ENCODE measurements around the gene PRMT5. TPM values are rescaled to one million over a fixed set of nuclear protein-coding genes. Genes with fewer than 3 reads are reported as not detected.

The PRMT5 gene
- total and polyA plus RNA-seq, 2 donors (not counting 3 experiments of a cell fraction or from before 2014, with no cell fraction given) = 73.1 to 197 TPM

GRCh38 chr14:22892488-22892887 lies 36.7 kb downstream of the PRMT5 start:
- Histone ChIP-seq H4K20me1 (replicated peaks; ENCODE audit: control insufficient read depth, extremely low read depth, insufficient read depth, low read length) (no peaks in the 10 kb centered on the region), H3K27ac (ENCODE audit: insufficient read depth, low read depth, low read length) (no peak overlapping the region), H3K9me1 (replicated peaks; ENCODE audit: control insufficient read depth, extremely low read depth, insufficient read depth, low read length) (no peaks in the 10 kb centered on the region), H3K4me2 (ENCODE audit: insufficient read depth, low read length) (no peak overlapping the region), H3K27me3 (ENCODE audit: control insufficient read depth in 2 of 2, insufficient read depth in 2 of 2, low read length in 2 of 2) (no peaks in the 10 kb centered on the region), H3K36me3 (ENCODE audit: control insufficient read depth in 2 of 2, extremely low read depth in 1 of 2, insufficient read depth in 2 of 2, low read length in 2 of 2) (no peaks in the 10 kb centered on the region), H3K9ac (replicated peaks; ENCODE audit: extremely low read depth, insufficient read depth, low read length) (no peak overlapping the region), H2AFZ (ENCODE audit: low read depth, low read length) (no peak overlapping the region), H3K4me3 (replicated peaks in 1 of 3; ENCODE audit: insufficient read depth in 1 of 3, low read depth in 1 of 3, low read length in 3 of 3) (no peak overlapping the region), H3K9me3 (replicated peaks; ENCODE audit: control insufficient read depth, insufficient read depth, low read length) (no peaks in the 10 kb centered on the region), H3K79me2 (ENCODE audit: control insufficient read depth, insufficient read depth, low read length) (no peaks in the 10 kb centered on the region), H3K4me1 (ENCODE audit: control insufficient read depth, extremely low read depth, insufficient read depth, low read length) (no peaks in the 10 kb centered on the region)
- DNase-seq (ENCODE audit: low read depth, low spot score) (no peak), FAIRE-seq (no peak)
- TF ChIP-seq MAX (IDR thresholded peaks at IDR 0.05; ENCODE audit: insufficient read depth, insufficient read length) = no peak
- no peak for TF ChIP-seq POLR2A (IDR thresholded peaks at IDR 0.05; ENCODE audit: low read depth, low read length)
- TF ChIP-seq EZH2 (IDR thresholded peaks at IDR 0.05; ENCODE audit: borderline replicate concordance, low read depth, low read length, severe bottlenecking) = no peak
- no TSS peak for BruUV-seq (replicated peaks)
- dilution Hi-C loops (cut with MboI; ENCODE audit: extremely low pct_ligation_motif_present, low sequenced_read_pairs) = no loop called here
- CTCF ChIA-PET = interaction anchor here (11.4 kb wide), 1 partner anchor 9 kb away, joined by 80 read pairs; no protein-coding TSS in a partner anchor
- intact Hi-C loops (cut with micrococcal nuclease) = no loop called here
- POLR2A ChIA-PET = no interaction called here

- dilution Hi-C loops (cut with MboI; ENCODE audit: extremely low pct_ligation_motif_present, low sequenced_read_pairs) (no loop called here), intact Hi-C loops (cut with micrococcal nuclease) (no loop called here)
- ChIA-PET POLR2A (no interaction called here), CTCF (interaction anchor here (1.4 to 11.4 kb wide), 5 partner anchors 8 to 26 kb away, joined by 3 to 80 read pairs (median 3); no protein-coding TSS in a partner anchor)
- Histone ChIP-seq H3K4me1 (ENCODE audit: control insufficient read depth, extremely low read depth, insufficient read depth, low read length) (no peaks in the 10 kb centered on the region), H3K9me1 (replicated peaks; ENCODE audit: control insufficient read depth, extremely low read depth, insufficient read depth, low read length) (no peaks in the 10 kb centered on the region), H2AFZ (ENCODE audit: low read depth, low read length) (no peak overlapping the region), H3K4me2 (ENCODE audit: insufficient read depth, low read length) (no peak overlapping the region), H4K20me1 (replicated peaks; ENCODE audit: control insufficient read depth, extremely low read depth, insufficient read depth, low read length) (no peaks in the 10 kb centered on the region), H3K27me3 (ENCODE audit: control insufficient read depth in 2 of 2, insufficient read depth in 2 of 2, low read length in 2 of 2) (no peaks in the 10 kb centered on the region), H3K9ac (replicated peaks; ENCODE audit: extremely low read depth, insufficient read depth, low read length) (no peak overlapping the region), H3K79me2 (ENCODE audit: control insufficient read depth, insufficient read depth, low read length) (no peaks in the 10 kb centered on the region), H3K9me3 (replicated peaks; ENCODE audit: control insufficient read depth, insufficient read depth, low read length) (no peaks in the 10 kb centered on the region), H3K4me3 (replicated peaks in 1 of 3; ENCODE audit: insufficient read depth in 1 of 3, low read depth in 1 of 3, low read length in 3 of 3) (no peak overlapping the region), H3K27ac (ENCODE audit: insufficient read depth, low read depth, low read length) (no peak overlapping the region), H3K36me3 (ENCODE audit: control insufficient read depth in 2 of 2, extremely low read depth in 1 of 2, insufficient read depth in 2 of 2, low read length in 2 of 2) (no peaks in the 10 kb centered on the region)
- no peak for DNase-seq (ENCODE audit: low read depth, low spot score)
- TF ChIP-seq POLR2A (IDR thresholded peaks at IDR 0.05; ENCODE audit: low read depth, low read length) (no peak), GATA2 (IDR thresholded peaks at IDR 0.05; ENCODE audit: insufficient read depth, insufficient read length, low read depth, low read length) (no peak), MAX (IDR thresholded peaks at IDR 0.05; ENCODE audit: insufficient read depth, insufficient read length) (no peak), POLR2AphosphoS5 (IDR thresholded peaks at IDR 0.05; ENCODE audit: insufficient read depth, low read depth, low read length) (no peak), JUN (IDR thresholded peaks at IDR 0.05; ENCODE audit: borderline replicate concordance, insufficient read depth, insufficient read length, low read depth) (no peak), EZH2 (IDR thresholded peaks at IDR 0.05; ENCODE audit: borderline replicate concordance, low read depth, low read length, severe bottlenecking) (no peak), FOS (IDR thresholded peaks at IDR 0.05; ENCODE audit: borderline replicate concordance, insufficient read depth, low read length) (no peak), CTCF (IDR thresholded peaks at IDR 0.05; ENCODE audit: extremely low read depth in 1 of 2, insufficient read depth in 1 of 2, low read depth in 1 of 2, low read length in 2 of 2) (no peak), MYC (IDR thresholded peaks at IDR 0.05; ENCODE audit: low read depth, low read length) (no peak)
- BruUV-seq (replicated peaks) = no TSS peak
- no peak for FAIRE-seq
These were observed 38.8 kb downstream of the PRMT5 start for GRCh38 chr14:22890416-22890815.

Data from endothelial cell of umbilical vein (primary cell).